SU-DHL-6 (cell line): ENCODE results near the gene CDC42BPA.

Experiments used
- H2AFZ ChIP-seq: fragments of 200-600 bp; sonication (generic); 2 replicates; pipeline ENCODE4 v1.6.1; 2014; ENCODE audit warnings: low read depth, mild to moderate bottlenecking, moderate library complexity, mixed read lengths, antibody characterized with exemption, low read length; ENCODE audit not compliant: severe bottlenecking
- H3F3A ChIP-seq: fragments of 200-600 bp; shearing (Covaris generic); 2 replicates; pipeline ENCODE4 v1.6.0; 2016; ENCODE audit warnings: antibody characterized with exemption, mild to moderate bottlenecking; ENCODE audit not compliant: insufficient read depth
- H3K27ac ChIP-seq: fragments of 200-600 bp; sonication (generic); 2 replicates; pipeline ENCODE4 v1.5.1; 2016; ENCODE audit warnings: low read depth, mild to moderate bottlenecking, low read length, moderate library complexity, mixed read lengths
- H3K27me3 ChIP-seq: fragments of 200-600 bp; sonication (generic), shearing (Covaris generic); 2 replicates; pipeline ENCODE4 v1.6.0; 2014; ENCODE audit warnings: mild to moderate bottlenecking, low read length
- H3K36me3 ChIP-seq: fragments of 200-600 bp; sonication (generic); 2 replicates; pipeline ENCODE4 v1.6.1; 2014; ENCODE audit warnings: mild to moderate bottlenecking, low read length, mixed read lengths
- H3K4me2 ChIP-seq: fragments of 300-600, 200-600 bp; shearing (Covaris generic), sonication (generic); 2 replicates; pipeline ENCODE4 v1.6.0; 2014; ENCODE audit warnings: low read length, low read depth, mild to moderate bottlenecking; ENCODE audit not compliant: poor library complexity, severe bottlenecking
- H3K4me3 ChIP-seq: fragments of 200-600 bp; sonication (generic); 2 replicates; pipeline ENCODE4 v1.5.1; 2014; ENCODE audit warnings: antibody characterized with exemption, low read length, mild to moderate bottlenecking, mixed read lengths; ENCODE audit not compliant: insufficient read depth, poor library complexity, severe bottlenecking
- H3K79me2 ChIP-seq: fragments of 200-600 bp; sonication (generic); 2 replicates; pipeline ENCODE4 v1.6.1; 2014; ENCODE audit warnings: mild to moderate bottlenecking, low read length, moderate library complexity; ENCODE audit not compliant: insufficient read depth
- H3K9ac ChIP-seq: fragments of 200-600 bp; sonication (generic); 2 replicates; pipeline ENCODE4 v1.7.0; 2014; ENCODE audit warnings: mild to moderate bottlenecking, low read length
- H3K9me2 ChIP-seq: fragments of 200-600 bp; sonication (generic); replicated peaks from 2 replicates; pipeline ENCODE4 v1.6.1; 2014; ENCODE audit warnings: low read length; ENCODE audit not compliant: insufficient read depth
- H3K9me3 ChIP-seq: fragments of 200-600 bp; sonication (generic); 2 replicates; pipeline ENCODE4 v1.6.1; 2014; ENCODE audit warnings: low read length, mixed read lengths; ENCODE audit not compliant: insufficient read depth
- H4K20me1 ChIP-seq: fragments of 200-600 bp; sonication (generic); 2 replicates; pipeline ENCODE4 v1.6.1; 2014; ENCODE audit warnings: low read depth, mild to moderate bottlenecking, antibody characterized with exemption, low read length, moderate library complexity, mixed read lengths
- CTCF ChIP-seq: fragments of 200-600 bp; sonication (generic); IDR thresholded peaks from one replicate; pipeline ENCODE4 v1.5.1; 2017; ENCODE audit warnings: antibody characterized with exemption, mild to moderate bottlenecking, low read length, moderate library complexity; ENCODE audit not compliant: insufficient read depth, poor library complexity, severe bottlenecking
- EZH2phosphoT487 ChIP-seq: fragments of 200-600 bp; sonication (generic), shearing (Covaris generic); conservative IDR thresholded peaks from 2 replicates; pipeline ENCODE4 v1.6.1; 2018; ENCODE audit warnings: mild to moderate bottlenecking, antibody characterized with exemption, low read length, moderate library complexity, mixed read lengths

The CDC42BPA gene

GRCh38 chr1:226948480-226948879 is 369.8 kb downstream of the CDC42BPA start:
- H3K9me3 ChIP-seq: no peaks in the 10 kb centered on the region
- no peak overlapping the region for H3K4me2 ChIP-seq
- TF ChIP-seq CTCF: no peak
- no peak for TF ChIP-seq EZH2phosphoT487
- H3K79me2 ChIP-seq: no peaks in the 10 kb centered on the region
- H3K9me2 ChIP-seq: no peaks in the 10 kb centered on the region
- H2AFZ ChIP-seq: no peak overlapping the region
- no peak overlapping the region for H3K4me3 ChIP-seq
- no peaks in the 10 kb centered on the region for H3K27me3 ChIP-seq
- H3F3A ChIP-seq: no peaks in the 10 kb centered on the region
- H3K36me3 ChIP-seq: no peaks in the 10 kb centered on the region
- no peak overlapping the region for H3K9ac ChIP-seq
- H4K20me1 ChIP-seq: no peaks in the 10 kb centered on the region
- H3K27ac ChIP-seq: no peak overlapping the region

- H3K9me2 ChIP-seq: no peaks in the 10 kb centered on the region
- H3F3A ChIP-seq: no peaks in the 10 kb centered on the region
- no peak overlapping the region for H3K9ac ChIP-seq
- H3K9me3 ChIP-seq: no peaks in the 10 kb centered on the region
- H3K27me3 ChIP-seq: no peaks in the 10 kb centered on the region
- no peak overlapping the region for H3K4me3 ChIP-seq
- H4K20me1 ChIP-seq: no peaks in the 10 kb centered on the region
- no peaks in the 10 kb centered on the region for H3K36me3 ChIP-seq
- no peak overlapping the region for H2AFZ ChIP-seq
- no peak overlapping the region for H3K4me2 ChIP-seq
- no peaks in the 10 kb centered on the region for H3K79me2 ChIP-seq
- TF ChIP-seq EZH2phosphoT487: no peak
- no peak for TF ChIP-seq CTCF
- no peak overlapping the region for H3K27ac ChIP-seq
Measured at GRCh38 chr1:226948051-226948450, 370.2 kb downstream of the CDC42BPA start.

GRCh38 chr1:226946841-226947240 is 371.5 kb downstream of the CDC42BPA start:
- Histone ChIP-seq H3K79me2 (no peaks in the 10 kb centered on the region), H3F3A (no peaks in the 10 kb centered on the region), H3K27ac (no peak overlapping the region), H4K20me1 (no peaks in the 10 kb centered on the region), H2AFZ (no peak overlapping the region), H3K4me2 (no peak overlapping the region), H3K9ac (no peak overlapping the region), H3K36me3 (no peaks in the 10 kb centered on the region), H3K9me2 (no peaks in the 10 kb centered on the region), H3K9me3 (no peaks in the 10 kb centered on the region), H3K27me3 (no peaks in the 10 kb centered on the region), H3K4me3 (no peak overlapping the region)
- TF ChIP-seq CTCF: no peak
- TF ChIP-seq EZH2phosphoT487: no peak
